Small intestine (tissue), 7 donors: ENCODE results near the gene PHACTR2. TPM values are rescaled to one million over a fixed set of nuclear protein-coding genes. Genes with fewer than 3 reads are reported as not detected.
A peak's percentile ranks its signal among the peaks of the same experiment; 100 is the strongest.
"Not testable (repeated sequence)": the region's sequence is repeated elsewhere in the genome, so short reads cannot be mapped to it uniquely, and the experiment has no call there.

ENCODE experiments used
- DNase-seq, 2 donors: peaks; one replicate each; pipeline versions ENCODE4 v3.0.0 to v3.0.0-alpha.2; 2013
- FAIRE-seq: peaks from 2 replicates; lab custom pipeline; 2012; peaks lifted over from hg19 to GRCh38; lab: Jason Lieb, UNC
- H3K27ac ChIP-seq, 3 donors: one replicate each; pipeline ENCODE4 v1.5.1; 2013; ENCODE audit warnings: low read length in 2 of 3, mild to moderate bottlenecking in 2 of 3, control low read depth in 1 of 3, inconsistent platforms in 1 of 3, low read depth in 1 of 3, moderate library complexity in 1 of 3
- H3K27me3 ChIP-seq, 3 donors: one replicate each; pipeline ENCODE4 v1.6.1; 2013; ENCODE audit warnings: low read length in 3 of 3, inconsistent platforms in 1 of 3; ENCODE audit not compliant: control insufficient read depth in 3 of 3, insufficient read depth in 3 of 3
- H3K36me3 ChIP-seq, 3 donors: one replicate each; pipeline ENCODE4 v1.6.1; 2013; ENCODE audit warnings: low read length in 3 of 3, inconsistent platforms in 1 of 3, low read depth in 1 of 3, mild to moderate bottlenecking in 1 of 3, moderate library complexity in 1 of 3; ENCODE audit not compliant: control insufficient read depth in 3 of 3, insufficient read depth in 2 of 3
- H3K4me1 ChIP-seq, 3 donors: one replicate each; pipeline ENCODE4 v1.6.1; 2013; ENCODE audit warnings: low read length in 2 of 3, inconsistent platforms in 1 of 3, low read depth in 1 of 3, mild to moderate bottlenecking in 1 of 3, moderate library complexity in 1 of 3; ENCODE audit not compliant: control insufficient read depth in 3 of 3, insufficient read depth in 2 of 3
- H3K4me3 ChIP-seq, 3 donors: one replicate each; pipeline ENCODE4 v1.5.1; 2013; ENCODE audit warnings: low read length in 3 of 3, control low read depth in 1 of 3, inconsistent platforms in 1 of 3, low read depth in 1 of 3, mild to moderate bottlenecking in 1 of 3, moderate library complexity in 1 of 3
- H3K9me3 ChIP-seq, 2 donors: one replicate each; pipeline ENCODE4 v1.6.1; 2013; ENCODE audit warnings: low read depth in 1 of 2, low read length in 1 of 2; ENCODE audit not compliant: control insufficient read depth in 2 of 2, insufficient read depth in 1 of 2
- WGBS, 3 donors: extraction: QIAGEN DNeasy Blood & Tissue Kit; methylation state at CpG; one replicate each; pipeline ENCODE4 v1.1.7; 2013; 5-methylcytosine and 5-hydroxymethylcytosine counted together
- polyA plus RNA-seq, 4 donors: library from polyadenylated mRNA; stranded (reverse) in 3 of 4; unstranded in 1 of 4; fragments of 200-250 nt in 3 of 4; fragments of 120-200 nt in 1 of 4; gene quantifications; one replicate each; pipeline versions ENCODE4 v1.2.1 to v1.2.3, GENCODE V29; 2013
- donor health status: healthy with polysubstance abuse.
- donor health status: control.
- donor health status: control.
- donor health status: Bipolar disorder and iron deficiency.
- donor health status: healthy.

PHACTR2 gene
- polyA plus RNA-seq, 4 donors: 6.8 to 26.0 (median 8.6) TPM

- WGBS, 3 donors: 89 to 100% (median 96%) methylated on average over 1 of the region's 1 CpG
- H3K36me3 ChIP-seq: peaks cover 0 to 8% (median 3%) of the 10 kb centered on the region in 3 donors
Observed at GRCh38 chr6:143727035-143727434, 49.3 kb downstream of the PHACTR2 start.

GRCh38 chr6:143731789-143732188, 54.0 kb downstream of the PHACTR2 start:
- no peaks in the 10 kb centered on the region for H3K27me3 ChIP-seq
- peak; percentile 39 to 42 for DNase-seq
- H3K36me3 ChIP-seq: no peaks in the 10 kb centered on the region
- FAIRE-seq: no peak
- peaks cover 0 to 11% (median 0%) of the 10 kb centered on the region in 3 donors for H3K4me1 ChIP-seq
- H3K4me3 ChIP-seq: no peak overlapping the region
- WGBS, 3 donors: 38 to 63% (median 50%) methylated on average over 1 of the region's 1 CpG
- H3K27ac ChIP-seq: no peak overlapping the region
- peaks cover 0 to 3% of the 10 kb centered on the region in 2 donors for H3K9me3 ChIP-seq

More at GRCh38 chr6:143727035-143727434, 49.3 kb downstream of the PHACTR2 start:
- H3K27me3 ChIP-seq: no peaks in the 10 kb centered on the region
- no peak overlapping the region for H3K4me3 ChIP-seq
- no peak overlapping the region for H3K27ac ChIP-seq
- FAIRE-seq: no peak
- no peaks in the 10 kb centered on the region for H3K4me1 ChIP-seq
- H3K9me3 ChIP-seq: peaks cover 0 to 7% of the 10 kb centered on the region in 2 donors
- no peak for DNase-seq

GRCh38 chr6:143732536-143732935, 54.8 kb downstream of the PHACTR2 start:
- no peak for FAIRE-seq
- no peaks in the 10 kb centered on the region for H3K27me3 ChIP-seq
- no peaks in the 10 kb centered on the region for H3K36me3 ChIP-seq
- DNase-seq: no peak
- H3K4me1 ChIP-seq: peaks cover 0 to 11% (median 0%) of the 10 kb centered on the region in 3 donors
- H3K4me3 ChIP-seq: no peak overlapping the region
- H3K9me3 ChIP-seq: peaks cover 0 to 3% of the 10 kb centered on the region in 2 donors
- no peak overlapping the region for H3K27ac ChIP-seq
- 97 to 100% (median 97%) methylated on average over 1 of the region's 1 CpG for WGBS, 3 donors

- FAIRE-seq: no peak
- H3K4me3 ChIP-seq: no peak overlapping the region
- DNase-seq: no peak
- no peaks in the 10 kb centered on the region for H3K36me3 ChIP-seq
- no peaks in the 10 kb centered on the region for H3K27me3 ChIP-seq
- H3K9me3 ChIP-seq: no peaks in the 10 kb centered on the region
- peaks cover 0 to 11% (median 0%) of the 10 kb centered on the region in 3 donors for H3K4me1 ChIP-seq
- no peak overlapping the region for H3K27ac ChIP-seq
- WGBS, 3 donors: 85 to 93% (median 93%) methylated on average over 1 of the region's 1 CpG
Observed at GRCh38 chr6:143733510-143733909, 55.7 kb downstream of the PHACTR2 start.

GRCh38 chr6:143734641-143735063, 56.9 kb downstream of the PHACTR2 start:
- Histone ChIP-seq H3K36me3 (no peaks in the 10 kb centered on the region), H3K27me3 (no peaks in the 10 kb centered on the region), H3K27ac (no peak overlapping the region), H3K9me3 (no peaks in the 10 kb centered on the region), H3K4me1 (peaks cover 0 to 11% (median 0%) of the 10 kb centered on the region in 3 donors), H3K4me3 (no peak overlapping the region)
- FAIRE-seq: no peak
- DNase-seq: no peak
- 22 to 38% (median 22%) methylated on average over 1 of the region's 1 CpG for WGBS, 3 donors

GRCh38 chr6:143738072-143738690, 60.4 kb downstream of the PHACTR2 start:
- not testable (repeated sequence) for H3K36me3 ChIP-seq, H3K4me3 ChIP-seq, H3K27me3 ChIP-seq, H3K27ac ChIP-seq, FAIRE-seq, DNase-seq, H3K9me3 ChIP-seq
- 91 to 96% (median 96%) methylated on average over 12 of the region's 12 CpGs for WGBS, 3 donors
- peaks cover 0 to 12% (median 4%) of the 10 kb centered on the region in 3 donors for H3K4me1 ChIP-seq

GRCh38 chr6:143739341-143739851, 61.6 kb downstream of the PHACTR2 start:
- no peaks in the 10 kb centered on the region for H3K36me3 ChIP-seq
- WGBS, 3 donors: 91 to 95% (median 93%) methylated on average over 13 of the region's 13 CpGs
- FAIRE-seq: no peak
- no peaks in the 10 kb centered on the region for H3K9me3 ChIP-seq
- H3K4me1 ChIP-seq: peaks cover 1 to 16% (median 13%) of the 10 kb centered on the region in 3 donors
- no peaks in the 10 kb centered on the region for H3K27me3 ChIP-seq
- H3K27ac ChIP-seq: no peak overlapping the region
- no peak for DNase-seq
- no peak overlapping the region for H3K4me3 ChIP-seq

- H3K27me3 ChIP-seq: no peaks in the 10 kb centered on the region
- H3K27ac ChIP-seq: no peak overlapping the region
- no peak for DNase-seq
- no peaks in the 10 kb centered on the region for H3K36me3 ChIP-seq
- peaks cover 5 to 24% (median 16%) of the 10 kb centered on the region in 3 donors for H3K4me1 ChIP-seq
- WGBS, 3 donors: 94 to 96% (median 94%) methylated on average over 2 of the region's 2 CpGs
- no peaks in the 10 kb centered on the region for H3K9me3 ChIP-seq
- FAIRE-seq: no peak
- H3K4me3 ChIP-seq: no peak overlapping the region
Observed at GRCh38 chr6:143740213-143740612, 62.4 kb downstream of the PHACTR2 start.
